SK-N-SH (cell line): Measurements from ENCODE around the gene CPT1C.

Experiments used
- ELF1 ChIP-seq: IDR thresholded peaks from 2 replicates; pipeline ENCODE4 v1.4.0; 2012
- EP300 ChIP-seq, 2 experiments: IDR thresholded peaks; 2 replicates each; pipeline versions ENCODE4 v1.4.0 to v1.6.1; 2012; ENCODE audit warnings: borderline replicate concordance in 1 of 2, low read depth in 1 of 2, low read length in 1 of 2
- FOXM1 ChIP-seq: IDR thresholded peaks from 2 replicates; pipeline ENCODE4 v1.4.0; 2012; ENCODE audit warnings: low read depth, mild to moderate bottlenecking
- IRF3 ChIP-seq: fragments of 150-350 bp; IDR thresholded peaks from 2 replicates; pipeline ENCODE4 v1.6.1; 2016; ENCODE audit warnings: mild to moderate bottlenecking, low read depth, low read length
- MXI1 ChIP-seq: IDR thresholded peaks from 2 replicates; pipeline ENCODE4 v1.6.1; 2012; ENCODE audit warnings: mild to moderate bottlenecking, low read depth, low read length, improper control_type of control experiment
- NFIC ChIP-seq: IDR thresholded peaks from 2 replicates; pipeline ENCODE4 v1.4.0; 2012; ENCODE audit warnings: borderline replicate concordance
- POLR2AphosphoS5 ChIP-seq: IDR thresholded peaks from 2 replicates; pipeline ENCODE4 v1.6.1; 2012; ENCODE audit warnings: low read depth, low read length
- REST ChIP-seq: IDR thresholded peaks from 2 replicates; pipeline ENCODE4 v1.6.1; 2012; ENCODE audit warnings: mild to moderate bottlenecking, low read depth, low read length, moderate library complexity
- YY1 ChIP-seq: IDR thresholded peaks from 2 replicates; pipeline ENCODE4 v1.4.0; 2012; ENCODE audit warnings: low read depth, mild to moderate bottlenecking
- TF ChIP-seq, protein P1 (sequence below): fragments of 200-600 bp; sonication (generic); IDR thresholded peaks from 2 replicates; pipeline ENCODE4 v1.6.1; 2017; ENCODE audit warnings: antibody characterized with exemption, mild to moderate bottlenecking, moderate library complexity
- TF ChIP-seq, protein P2 (sequence below): IDR thresholded peaks from 2 replicates; pipeline ENCODE4 v1.4.0; 2012; ENCODE audit warnings: low read depth, borderline replicate concordance
- TF ChIP-seq, protein P3 (sequence below): IDR thresholded peaks from 2 replicates; pipeline ENCODE4 v1.4.0; 2012; ENCODE audit warnings: low read depth

GRCh38 chr19:49739098-49739497 is 48.2 kb downstream of the CPT1C start:
- TF ChIP-seq POLR2AphosphoS5: no peak
- TF ChIP-seq, protein P1, sequence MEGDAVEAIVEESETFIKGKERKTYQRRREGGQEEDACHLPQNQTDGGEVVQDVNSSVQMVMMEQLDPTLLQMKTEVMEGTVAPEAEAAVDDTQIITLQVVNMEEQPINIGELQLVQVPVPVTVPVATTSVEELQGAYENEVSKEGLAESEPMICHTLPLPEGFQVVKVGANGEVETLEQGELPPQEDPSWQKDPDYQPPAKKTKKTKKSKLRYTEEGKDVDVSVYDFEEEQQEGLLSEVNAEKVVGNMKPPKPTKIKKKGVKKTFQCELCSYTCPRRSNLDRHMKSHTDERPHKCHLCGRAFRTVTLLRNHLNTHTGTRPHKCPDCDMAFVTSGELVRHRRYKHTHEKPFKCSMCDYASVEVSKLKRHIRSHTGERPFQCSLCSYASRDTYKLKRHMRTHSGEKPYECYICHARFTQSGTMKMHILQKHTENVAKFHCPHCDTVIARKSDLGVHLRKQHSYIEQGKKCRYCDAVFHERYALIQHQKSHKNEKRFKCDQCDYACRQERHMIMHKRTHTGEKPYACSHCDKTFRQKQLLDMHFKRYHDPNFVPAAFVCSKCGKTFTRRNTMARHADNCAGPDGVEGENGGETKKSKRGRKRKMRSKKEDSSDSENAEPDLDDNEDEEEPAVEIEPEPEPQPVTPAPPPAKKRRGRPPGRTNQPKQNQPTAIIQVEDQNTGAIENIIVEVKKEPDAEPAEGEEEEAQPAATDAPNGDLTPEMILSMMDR: no peak
- TF ChIP-seq EP300 (IDR thresholded peaks at IDR 0.05; ENCODE audit: borderline replicate concordance in 1 of 2, low read depth in 1 of 2, low read length in 1 of 2): no peak
- no peak for TF ChIP-seq NFIC
- no peak for TF ChIP-seq ELF1
- TF ChIP-seq, protein P2, sequence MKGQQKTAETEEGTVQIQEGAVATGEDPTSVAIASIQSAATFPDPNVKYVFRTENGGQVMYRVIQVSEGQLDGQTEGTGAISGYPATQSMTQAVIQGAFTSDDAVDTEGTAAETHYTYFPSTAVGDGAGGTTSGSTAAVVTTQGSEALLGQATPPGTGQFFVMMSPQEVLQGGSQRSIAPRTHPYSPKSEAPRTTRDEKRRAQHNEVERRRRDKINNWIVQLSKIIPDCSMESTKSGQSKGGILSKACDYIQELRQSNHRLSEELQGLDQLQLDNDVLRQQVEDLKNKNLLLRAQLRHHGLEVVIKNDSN: no peak
- no peak for TF ChIP-seq MXI1
- no peak for TF ChIP-seq FOXM1
- no peak for TF ChIP-seq IRF3
- no peak for TF ChIP-seq REST
- no peak for TF ChIP-seq YY1
- TF ChIP-seq, protein P3, sequence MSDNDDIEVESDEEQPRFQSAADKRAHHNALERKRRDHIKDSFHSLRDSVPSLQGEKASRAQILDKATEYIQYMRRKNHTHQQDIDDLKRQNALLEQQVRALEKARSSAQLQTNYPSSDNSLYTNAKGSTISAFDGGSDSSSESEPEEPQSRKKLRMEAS: no peak
